Sigmoid colon (tissue), 7 donors: ENCODE results near the gene ZNF92. TPM values are rescaled to one million over a fixed set of nuclear protein-coding genes. Genes with fewer than 3 reads are reported as not detected.
"Not testable (repeated sequence)": the region's sequence is repeated elsewhere in the genome, so short reads cannot be mapped to it uniquely, and the experiment has no call there.

Experiments
- DNase-seq: peaks from one replicate; pipeline ENCODE4 v3.0.0-alpha.2; 2019
- H3K27ac ChIP-seq, 4 donors: fragments of 200-600 bp; sonication (generic); one replicate each; pipeline ENCODE4 v1.5.1; 2016 to 2019; ENCODE audit warnings: mild to moderate bottlenecking in 1 of 4
- H3K27me3 ChIP-seq, 3 donors: fragments of 200-600 bp; sonication (generic); one replicate each; pipeline ENCODE4 v1.5.1; 2019; ENCODE audit warnings: mild to moderate bottlenecking in 1 of 3
- H3K36me3 ChIP-seq, 4 donors: fragments of 200-600 bp; sonication (generic); one replicate each; pipeline ENCODE4 v1.5.1; 2016 to 2019
- H3K4me1 ChIP-seq, 4 donors: fragments of 200-600 bp; sonication (generic); one replicate each; pipeline ENCODE4 v1.5.1; 2017 to 2019
- H3K4me3 ChIP-seq, 4 donors: fragments of 200-600 bp; sonication (generic); one replicate each; pipeline ENCODE4 v1.5.1; 2017 to 2019; ENCODE audit warnings: mild to moderate bottlenecking in 2 of 4, moderate library complexity in 1 of 4
- H3K9me3 ChIP-seq, 4 donors: fragments of 200-600 bp in 3 of 4; sonication (generic) in 3 of 4; one replicate each; pipeline versions ENCODE4 v1.5.1 to v1.6.1; 2013 to 2019
- EP300 ChIP-seq, 4 donors: sonication (generic); formaldehyde crosslinking; IDR thresholded peaks; one replicate each; pipeline ENCODE4 v1.6.1; 2017; ENCODE audit warnings: antibody characterized with exemption in 4 of 4
- POLR2A ChIP-seq, 2 donors: fragments of 450-650 bp; IDR thresholded peaks; one replicate each; pipeline ENCODE4 v1.6.1; 2016; ENCODE audit warnings: antibody characterized with exemption in 2 of 2, mild to moderate bottlenecking in 2 of 2, moderate library complexity in 2 of 2
- POLR2AphosphoS5 ChIP-seq, 4 donors: sonication (generic); formaldehyde crosslinking; IDR thresholded peaks; one replicate each; pipeline ENCODE4 v1.6.1; 2017; ENCODE audit warnings: antibody characterized with exemption in 4 of 4
- WGBS, 2 donors: extraction: QIAGEN DNeasy Blood & Tissue Kit; methylation state at CpG; one replicate each; pipeline ENCODE4 v1.1.7; 2013; 5-methylcytosine and 5-hydroxymethylcytosine counted together
- intact Hi-C: fragments of 100-400 bp; cut with DNase I; formaldehyde crosslinking; loops from one replicate; pipeline ENCODE4 v1.15.1; 2023
- polyA plus RNA-seq, 3 donors: library from polyadenylated mRNA; stranded (reverse); fragments of 200-250 nt; gene quantifications; one replicate each; pipeline ENCODE4 v1.2.3, GENCODE V29; 2013
- total RNA-seq, 4 donors: library from RNA; depleted of rRNA; stranded (reverse); fragments of >200 nt; gene quantifications; one replicate each; pipeline ENCODE4 v1.1.0, GENCODE V29; 2016
- TF ChIP-seq, protein P1 (sequence below), 4 experiments: fragments of 450-650 bp in 3 of 4; fragments of 200-600 bp in 1 of 4; IDR thresholded peaks; one replicate each; pipeline ENCODE4 v1.5.1; 2016 to 2019; ENCODE audit warnings: antibody characterized with exemption in 4 of 4, mild to moderate bottlenecking in 3 of 4, moderate library complexity in 2 of 4
- donor health status: healthy with polysubstance abuse.
- donor health status: Bipolar disorder and iron deficiency.
- donor health status: healthy.

Gene ZNF92
- total and polyA plus RNA-seq, 7 donors: 2.4 to 5.9 (median 4.9) TPM

GRCh38 chr7:65342723-65343629 is 30.7 kb upstream of the ZNF92 start:
- 67 to 80% methylated on average over 4 of the region's 4 CpGs for WGBS, 2 donors

GRCh38 chr7:65344541-65344940 is 29.1 kb upstream of the ZNF92 start:
- H3K27me3 ChIP-seq, H3K36me3 ChIP-seq, intact Hi-C loops, H3K4me1 ChIP-seq, DNase-seq, H3K4me3 ChIP-seq, H3K27ac ChIP-seq, H3K9me3 ChIP-seq: not testable (repeated sequence)
- WGBS, 2 donors: 94% methylated on average over 4 of the region's 4 CpGs

More at GRCh38 chr7:65342723-65343629, 30.7 kb upstream of the ZNF92 start:
- no peak for TF ChIP-seq POLR2A (IDR thresholded peaks at IDR 0.05)
- TF ChIP-seq POLR2AphosphoS5 (IDR thresholded peaks at IDR 0.05): no peak
- TF ChIP-seq EP300 (IDR thresholded peaks at IDR 0.05): no peak
- TF ChIP-seq, protein P1, sequence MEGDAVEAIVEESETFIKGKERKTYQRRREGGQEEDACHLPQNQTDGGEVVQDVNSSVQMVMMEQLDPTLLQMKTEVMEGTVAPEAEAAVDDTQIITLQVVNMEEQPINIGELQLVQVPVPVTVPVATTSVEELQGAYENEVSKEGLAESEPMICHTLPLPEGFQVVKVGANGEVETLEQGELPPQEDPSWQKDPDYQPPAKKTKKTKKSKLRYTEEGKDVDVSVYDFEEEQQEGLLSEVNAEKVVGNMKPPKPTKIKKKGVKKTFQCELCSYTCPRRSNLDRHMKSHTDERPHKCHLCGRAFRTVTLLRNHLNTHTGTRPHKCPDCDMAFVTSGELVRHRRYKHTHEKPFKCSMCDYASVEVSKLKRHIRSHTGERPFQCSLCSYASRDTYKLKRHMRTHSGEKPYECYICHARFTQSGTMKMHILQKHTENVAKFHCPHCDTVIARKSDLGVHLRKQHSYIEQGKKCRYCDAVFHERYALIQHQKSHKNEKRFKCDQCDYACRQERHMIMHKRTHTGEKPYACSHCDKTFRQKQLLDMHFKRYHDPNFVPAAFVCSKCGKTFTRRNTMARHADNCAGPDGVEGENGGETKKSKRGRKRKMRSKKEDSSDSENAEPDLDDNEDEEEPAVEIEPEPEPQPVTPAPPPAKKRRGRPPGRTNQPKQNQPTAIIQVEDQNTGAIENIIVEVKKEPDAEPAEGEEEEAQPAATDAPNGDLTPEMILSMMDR (IDR thresholded peaks at IDR 0.05): no peak
- no peak for DNase-seq
- Histone ChIP-seq H3K4me1 (no peaks in the 10 kb centered on the region), H3K27me3 (no peaks in the 10 kb centered on the region), H3K27ac (no peak overlapping the region), H3K4me3 (no peak overlapping the region), H3K9me3 (no peaks in the 10 kb centered on the region), H3K36me3 (no peaks in the 10 kb centered on the region)
- intact Hi-C loops: no loop called here

GRCh38 chr7:65354263-65354662 is 19.4 kb upstream of the ZNF92 start:
- no peak for TF ChIP-seq POLR2A (IDR thresholded peaks at IDR 0.05)
- TF ChIP-seq EP300 (IDR thresholded peaks at IDR 0.05): no peak
- no peak for TF ChIP-seq POLR2AphosphoS5 (IDR thresholded peaks at IDR 0.05)
- TF ChIP-seq, protein P1 (IDR thresholded peaks at IDR 0.05): no peak
- Histone ChIP-seq H3K9me3 (no peaks in the 10 kb centered on the region), H3K27ac (no peak overlapping the region), H3K4me1 (no peaks in the 10 kb centered on the region), H3K36me3 (no peaks in the 10 kb centered on the region), H3K27me3 (peaks cover 0 to 5% (median 0%) of the 10 kb centered on the region in 3 donors), H3K4me3 (no peak overlapping the region)
- intact Hi-C loops: no loop called here
- DNase-seq: no peak
- WGBS, 2 donors: 89 to 93% methylated on average over 4 of the region's 4 CpGs

DNA sequence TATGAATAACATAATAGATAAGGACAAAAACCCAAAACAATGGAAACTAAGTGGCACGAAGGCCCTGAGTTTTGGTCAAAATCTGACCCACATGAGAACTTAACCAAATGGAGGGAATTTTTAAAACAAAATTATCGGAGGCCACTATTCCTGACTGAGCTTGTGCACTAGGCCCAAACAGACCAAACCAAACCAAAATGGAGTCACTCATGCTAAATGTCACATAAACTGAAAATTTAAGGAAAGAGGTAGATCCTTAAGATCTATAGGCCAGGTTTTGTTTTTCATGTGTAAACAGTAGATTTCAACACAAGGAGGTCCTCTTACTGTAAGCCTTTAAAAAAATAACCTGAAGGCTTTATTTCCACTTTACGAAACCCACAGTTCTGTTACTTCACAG is 3.8 kb upstream of the ZNF92 start:
- WGBS, 2 donors: 94 to 95% methylated on average over 3 of the region's 3 CpGs
- intact Hi-C loops: no loop called here

GRCh38 chr7:65371468-65371867 is 2.2 kb upstream of the ZNF92 start:
- DNase-seq: no peak

More for the DNA sequence above, 3.8 kb upstream of the ZNF92 start:
- Histone ChIP-seq H3K27ac (no peak overlapping the region), H3K4me1 (peaks cover 0 to 8% (median 5%) of the 10 kb centered on the region in 4 donors), H3K27me3 (no peaks in the 10 kb centered on the region), H3K36me3 (no peaks in the 10 kb centered on the region), H3K9me3 (no peaks in the 10 kb centered on the region), H3K4me3 (no peak overlapping the region)
- no peak for TF ChIP-seq POLR2AphosphoS5 (IDR thresholded peaks at IDR 0.05)
- TF ChIP-seq EP300 (IDR thresholded peaks at IDR 0.05): no peak
- TF ChIP-seq, protein P1 (IDR thresholded peaks at IDR 0.05): no peak
- TF ChIP-seq POLR2A (IDR thresholded peaks at IDR 0.05): no peak
- DNase-seq: no peak

More at GRCh38 chr7:65371468-65371867, 2.2 kb upstream of the ZNF92 start:
- no peaks in the 10 kb centered on the region for H3K36me3 ChIP-seq
- 17 to 67% methylated on average over 5 of the region's 5 CpGs for WGBS, 2 donors
- no peak overlapping the region for H3K4me3 ChIP-seq
- peaks cover 0 to 18% (median 11%) of the 10 kb centered on the region in 4 donors for H3K4me1 ChIP-seq
- TF ChIP-seq, protein P1 (IDR thresholded peaks at IDR 0.05): no peak
- TF ChIP-seq EP300 (IDR thresholded peaks at IDR 0.05): no peak
- no peak for TF ChIP-seq POLR2A (IDR thresholded peaks at IDR 0.05)
- no peak for TF ChIP-seq POLR2AphosphoS5 (IDR thresholded peaks at IDR 0.05)
- no peaks in the 10 kb centered on the region for H3K9me3 ChIP-seq
- intact Hi-C loops: no loop called here
- H3K27ac ChIP-seq: no peak overlapping the region
- no peaks in the 10 kb centered on the region for H3K27me3 ChIP-seq
